Omental fat pad (tissue), 4 donors: Measurements from ENCODE around the gene RERE. TPM values are rescaled to one million over a fixed set of nuclear protein-coding genes. Genes with fewer than 3 reads are reported as not detected.

Source experiments
- ATAC-seq: fragments of 150-250 bp; one replicate; pipeline ENCODE4 v1.9.1; 2016; ENCODE audit warnings: mild to moderate bottlenecking, moderate library complexity; ENCODE audit not compliant: low FRiP score
- DNase-seq: peaks from one replicate; pipeline ENCODE4 v3.0.0-alpha.2; 2019; ENCODE audit warnings: low spot score
- CTCF ChIP-seq, 3 donors: fragments of 450-650 bp; IDR thresholded peaks; one replicate each; pipeline ENCODE4 v1.5.1; 2016 to 2017; ENCODE audit warnings: antibody characterized with exemption in 3 of 3, mild to moderate bottlenecking in 3 of 3, moderate library complexity in 2 of 3
- total RNA-seq, 4 donors: library from RNA; depleted of rRNA; stranded (reverse); fragments of >200 nt; gene quantifications; one replicate each; pipeline ENCODE4 v1.1.0, GENCODE V29; 2016

The RERE gene
- total RNA-seq, 4 donors from 2014 or later, result 46.3 to 117 (median 55.4) TPM

- ATAC-seq (no peak), DNase-seq (no peak)
- TF ChIP-seq CTCF (IDR thresholded peaks at IDR 0.05), result no peak
Observed at GRCh38 chr1:8651236-8651890, 166.1 kb downstream of the RERE start.

- DNase-seq, result no peak
- no peak for TF ChIP-seq CTCF (IDR thresholded peaks at IDR 0.05)
- ATAC-seq, result no peak
Observed at GRCh38 chr1:8649875-8650274, 167.6 kb downstream of the RERE start.

GRCh38 chr1:8649027-8649426 lies 168.4 kb downstream of the RERE start:
- no peak for ATAC-seq
- TF ChIP-seq CTCF (IDR thresholded peaks at IDR 0.05), result no peak
- no peak for DNase-seq

- ATAC-seq (no peak), DNase-seq (no peak)
- no peak for TF ChIP-seq CTCF (IDR thresholded peaks at IDR 0.05)
Observed at GRCh38 chr1:8646996-8647395, 170.4 kb downstream of the RERE start.

- ATAC-seq, result no peak
- TF ChIP-seq CTCF (IDR thresholded peaks at IDR 0.05), result no peak
- no peak for DNase-seq
Observed at GRCh38 chr1:8646189-8646588, 171.3 kb downstream of the RERE start.

GRCh38 chr1:8643542-8644536 lies 173.6 kb downstream of the RERE start:
- DNase-seq, result no peak
- no peak for ATAC-seq

More at GRCh38 chr1:8643542-8644536, 173.6 kb downstream of the RERE start:
- no peak for TF ChIP-seq CTCF (IDR thresholded peaks at IDR 0.05)
